ENCODE measurements around the gene SMARCC1.

The SMARCC1 gene

DNA sequence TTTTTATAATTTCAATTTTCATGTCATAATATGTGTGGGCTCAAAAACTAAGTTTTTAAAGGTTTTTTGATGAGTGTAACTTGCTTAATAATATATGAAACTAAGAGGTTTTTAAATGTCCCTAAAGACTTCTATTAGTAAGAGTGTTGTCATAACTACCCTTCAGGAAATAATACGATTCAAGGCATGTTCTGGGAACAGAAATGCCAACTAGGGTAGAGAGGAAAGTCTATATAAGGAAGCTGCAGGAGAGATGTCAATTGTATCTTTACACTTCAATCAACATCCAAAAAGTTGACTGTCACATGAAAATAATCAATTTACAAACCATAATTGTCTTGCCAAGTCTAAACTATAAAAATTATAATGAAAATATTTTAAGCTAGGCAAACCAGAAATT, 76.3 kb downstream of the SMARCC1 start:
- DNase-seq (ENCODE audit: low read depth, low spot score): no peak
- no CpG with 5 or more reads among the region's 1 CpG for WGBS (ENCODE audit: insufficient coverage, insufficient read length)
- H3K36me3 ChIP-seq (ENCODE audit: control insufficient read depth, insufficient read depth, low read length): peaks cover 22% of the 10 kb centered on the region; the same call in 1 of the 2 replicates
- H3K4me1 ChIP-seq (ENCODE audit: control insufficient read depth, insufficient read depth, low read length): no peaks in the 10 kb centered on the region; the same call in 1 of the 2 replicates
- no peaks in the 10 kb centered on the region for H3K9me3 ChIP-seq (ENCODE audit: control insufficient read depth, insufficient read depth, low read length)
- no peaks in the 10 kb centered on the region for H3K27me3 ChIP-seq (ENCODE audit: control insufficient read depth, insufficient read depth, low read length)
- H3K4me3 ChIP-seq (ENCODE audit: low read length): no peak overlapping the region
- no peak overlapping the region for H3K27ac ChIP-seq (ENCODE audit: low read length)

DNA sequence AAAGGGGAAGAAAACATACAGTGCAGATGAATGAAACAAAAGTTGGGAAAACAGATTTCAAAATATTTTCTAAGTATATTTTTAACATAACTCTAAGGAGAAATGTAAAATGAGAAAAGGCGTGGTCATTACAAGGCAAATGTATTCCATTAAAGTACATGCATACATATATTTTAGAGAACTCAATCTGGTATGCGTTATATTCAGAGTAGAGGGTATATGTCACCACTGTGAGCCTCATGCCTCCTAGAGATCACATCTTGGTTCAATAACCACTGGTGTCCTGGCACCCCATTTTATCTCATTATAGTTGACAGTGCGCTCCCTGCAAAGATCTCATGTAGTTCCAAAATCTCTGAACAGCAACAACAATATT, 77.5 kb downstream of the SMARCC1 start:
- no peaks in the 10 kb centered on the region; the same call in 1 of the 2 replicates for H3K4me1 ChIP-seq (ENCODE audit: control insufficient read depth, insufficient read depth, low read length)
- no peak overlapping the region for H3K4me3 ChIP-seq (ENCODE audit: low read length)
- no peaks in the 10 kb centered on the region for H3K27me3 ChIP-seq (ENCODE audit: control insufficient read depth, insufficient read depth, low read length)
- peaks cover 21% of the 10 kb centered on the region; the same call in 1 of the 2 replicates for H3K36me3 ChIP-seq (ENCODE audit: control insufficient read depth, insufficient read depth, low read length)
- no CpG with 5 or more reads among the region's 3 CpGs for WGBS (ENCODE audit: insufficient coverage, insufficient read length)
- no peak for DNase-seq (ENCODE audit: low read depth, low spot score)
- H3K27ac ChIP-seq (ENCODE audit: low read length): no peak overlapping the region
- no peaks in the 10 kb centered on the region for H3K9me3 ChIP-seq (ENCODE audit: control insufficient read depth, insufficient read depth, low read length)

DNA sequence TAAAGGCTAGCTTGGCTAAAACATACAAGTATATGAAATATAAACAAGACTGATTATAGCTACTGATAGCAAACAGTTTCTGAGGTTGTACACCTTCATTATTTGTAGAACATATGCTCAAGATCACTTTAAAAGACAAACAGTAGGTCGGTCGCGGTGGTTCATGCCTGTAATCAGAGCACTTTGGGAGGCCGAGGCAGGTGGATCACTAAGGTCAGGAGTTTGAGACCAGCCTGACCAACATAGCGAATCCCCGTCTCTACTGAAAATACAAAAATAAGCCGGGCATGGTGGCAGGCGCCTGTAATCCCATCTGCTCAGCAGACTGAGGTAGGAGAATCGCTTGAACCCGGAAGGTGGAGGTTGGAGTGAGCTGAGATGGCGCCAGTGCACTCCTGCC, 80.3 kb downstream of the SMARCC1 start:
- Histone ChIP-seq H3K27me3 (ENCODE audit: control insufficient read depth, insufficient read depth, low read length) (no peaks in the 10 kb centered on the region), H3K36me3 (ENCODE audit: control insufficient read depth, insufficient read depth, low read length) (peaks cover 17% of the 10 kb centered on the region; the same call in 1 of the 2 replicates), H3K4me1 (ENCODE audit: control insufficient read depth, insufficient read depth, low read length) (no peaks in the 10 kb centered on the region; the same call in 1 of the 2 replicates), H3K4me3 (ENCODE audit: low read length) (no peak overlapping the region), H3K27ac (ENCODE audit: low read length) (no peak overlapping the region), H3K9me3 (ENCODE audit: control insufficient read depth, insufficient read depth, low read length) (no peaks in the 10 kb centered on the region)
- no peak for DNase-seq (ENCODE audit: low read depth, low spot score)
- no CpG with 5 or more reads among the region's 11 CpGs for WGBS (ENCODE audit: insufficient coverage, insufficient read length)

DNA sequence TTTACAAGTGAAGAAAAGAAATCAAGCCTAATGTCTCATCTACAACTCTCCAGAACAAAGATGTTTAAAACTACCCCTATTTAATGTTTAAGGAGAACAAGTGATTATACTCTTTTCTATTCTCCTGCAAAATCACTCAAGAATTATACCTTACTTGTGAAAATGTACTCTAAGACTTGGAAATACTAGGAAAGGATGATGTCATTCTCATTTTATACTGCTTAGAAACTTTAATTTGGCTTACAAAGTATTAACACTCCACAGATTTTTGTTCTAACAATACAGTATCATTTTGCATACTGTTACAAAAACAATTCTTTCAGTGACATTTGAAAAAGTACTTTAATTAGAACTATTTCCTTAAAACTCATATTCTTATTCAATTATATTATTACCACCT, 89.5 kb downstream of the SMARCC1 start:
- no peaks in the 10 kb centered on the region for H3K9me3 ChIP-seq (ENCODE audit: control insufficient read depth, insufficient read depth, low read length)
- H3K27ac ChIP-seq (ENCODE audit: low read length): no peak overlapping the region
- H3K36me3 ChIP-seq (ENCODE audit: control insufficient read depth, insufficient read depth, low read length): peaks cover 18% of the 10 kb centered on the region
- H3K4me1 ChIP-seq (ENCODE audit: control insufficient read depth, insufficient read depth, low read length): no peaks in the 10 kb centered on the region
- DNase-seq (ENCODE audit: low read depth, low spot score): no peak
- H3K27me3 ChIP-seq (ENCODE audit: control insufficient read depth, insufficient read depth, low read length): no peaks in the 10 kb centered on the region
- H3K4me3 ChIP-seq (ENCODE audit: low read length): no peak overlapping the region

DNA sequence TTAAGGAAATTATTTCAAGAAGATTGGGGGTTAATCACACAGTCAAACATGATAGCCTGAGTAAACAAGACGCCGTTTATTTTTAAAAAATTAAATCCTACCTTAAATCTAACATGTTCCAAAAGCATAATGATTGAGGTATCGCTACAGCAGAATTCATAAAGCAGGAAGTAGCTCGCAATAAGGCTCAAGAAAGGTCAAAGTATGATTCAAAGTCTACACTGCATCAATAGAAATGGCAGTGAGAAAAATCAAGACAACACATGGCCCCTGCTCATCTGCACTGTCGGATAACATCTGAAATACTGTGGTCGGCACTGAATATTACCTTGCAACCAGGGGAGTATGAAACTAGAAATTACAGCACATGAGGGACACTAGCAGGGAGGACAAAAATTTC, 93.2 kb downstream of the SMARCC1 start:
- Histone ChIP-seq H3K27me3 (ENCODE audit: control insufficient read depth, insufficient read depth, low read length) (no peaks in the 10 kb centered on the region), H3K4me3 (ENCODE audit: low read length) (no peak overlapping the region), H3K9me3 (ENCODE audit: control insufficient read depth, insufficient read depth, low read length) (no peaks in the 10 kb centered on the region), H3K27ac (ENCODE audit: low read length) (no peak overlapping the region), H3K36me3 (ENCODE audit: control insufficient read depth, insufficient read depth, low read length) (peaks cover 14% of the 10 kb centered on the region), H3K4me1 (ENCODE audit: control insufficient read depth, insufficient read depth, low read length) (no peaks in the 10 kb centered on the region)
- WGBS (ENCODE audit: insufficient coverage, insufficient read length): no CpG with 5 or more reads among the region's 6 CpGs
- no peak for DNase-seq (ENCODE audit: low read depth, low spot score)

DNA sequence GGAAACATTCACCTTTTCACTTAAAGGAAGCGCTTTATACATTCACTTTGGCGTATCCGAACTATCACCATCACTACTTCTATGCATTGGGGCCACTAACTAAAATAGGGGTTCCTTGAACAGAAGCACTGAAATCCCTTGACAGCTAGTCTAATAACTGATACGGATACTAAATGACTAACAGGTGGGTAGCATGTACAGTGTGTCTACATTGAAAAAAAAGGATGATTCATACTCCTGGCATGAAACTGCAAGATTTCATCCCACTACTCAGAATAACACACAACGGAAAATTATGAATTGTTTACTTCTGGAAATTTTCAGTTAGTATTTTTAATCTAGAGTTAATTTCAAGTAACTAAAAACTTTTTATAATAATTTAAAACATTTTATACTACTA, 96.7 kb downstream of the SMARCC1 start:
- WGBS (ENCODE audit: insufficient coverage, insufficient read length): no CpG with 5 or more reads among the region's 5 CpGs
- Histone ChIP-seq H3K27ac (ENCODE audit: low read length) (no peak overlapping the region), H3K36me3 (ENCODE audit: control insufficient read depth, insufficient read depth, low read length) (peaks cover 15% of the 10 kb centered on the region), H3K27me3 (ENCODE audit: control insufficient read depth, insufficient read depth, low read length) (no peaks in the 10 kb centered on the region), H3K4me3 (ENCODE audit: low read length) (no peak overlapping the region), H3K4me1 (ENCODE audit: control insufficient read depth, insufficient read depth, low read length) (no peaks in the 10 kb centered on the region), H3K9me3 (ENCODE audit: control insufficient read depth, insufficient read depth, low read length) (no peaks in the 10 kb centered on the region)
- DNase-seq (ENCODE audit: low read depth, low spot score): no peak

DNA sequence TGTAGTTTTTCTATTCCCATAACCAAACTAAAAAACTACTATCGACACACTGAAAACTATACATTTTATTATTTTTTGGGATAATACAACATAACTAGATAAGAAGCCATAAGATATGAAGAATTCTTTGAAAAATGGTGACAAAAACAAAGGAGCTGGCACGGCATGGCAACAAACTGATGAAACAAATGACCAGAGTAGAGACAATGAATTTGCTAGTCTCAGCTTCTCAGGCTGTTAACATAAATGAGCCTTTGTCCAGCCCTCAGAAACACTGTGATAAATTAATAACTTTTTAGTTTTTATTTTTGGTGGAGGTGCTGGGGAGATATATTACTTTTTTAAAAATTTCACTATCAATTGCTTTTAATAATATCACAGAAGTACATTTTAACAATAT, 100.7 kb downstream of the SMARCC1 start:
- Histone ChIP-seq H3K27ac (ENCODE audit: low read length) (no peak overlapping the region), H3K9me3 (ENCODE audit: control insufficient read depth, insufficient read depth, low read length) (no peaks in the 10 kb centered on the region), H3K4me1 (ENCODE audit: control insufficient read depth, insufficient read depth, low read length) (no peaks in the 10 kb centered on the region), H3K4me3 (ENCODE audit: low read length) (no peak overlapping the region), H3K27me3 (ENCODE audit: control insufficient read depth, insufficient read depth, low read length) (no peaks in the 10 kb centered on the region), H3K36me3 (ENCODE audit: control insufficient read depth, insufficient read depth, low read length) (peaks cover 18% of the 10 kb centered on the region; the same call in 1 of the 2 replicates)
- 100% methylated on average over 1 of the region's 2 CpGs for WGBS (ENCODE audit: insufficient coverage, insufficient read length)
- no peak for DNase-seq (ENCODE audit: low read depth, low spot score)

DNA sequence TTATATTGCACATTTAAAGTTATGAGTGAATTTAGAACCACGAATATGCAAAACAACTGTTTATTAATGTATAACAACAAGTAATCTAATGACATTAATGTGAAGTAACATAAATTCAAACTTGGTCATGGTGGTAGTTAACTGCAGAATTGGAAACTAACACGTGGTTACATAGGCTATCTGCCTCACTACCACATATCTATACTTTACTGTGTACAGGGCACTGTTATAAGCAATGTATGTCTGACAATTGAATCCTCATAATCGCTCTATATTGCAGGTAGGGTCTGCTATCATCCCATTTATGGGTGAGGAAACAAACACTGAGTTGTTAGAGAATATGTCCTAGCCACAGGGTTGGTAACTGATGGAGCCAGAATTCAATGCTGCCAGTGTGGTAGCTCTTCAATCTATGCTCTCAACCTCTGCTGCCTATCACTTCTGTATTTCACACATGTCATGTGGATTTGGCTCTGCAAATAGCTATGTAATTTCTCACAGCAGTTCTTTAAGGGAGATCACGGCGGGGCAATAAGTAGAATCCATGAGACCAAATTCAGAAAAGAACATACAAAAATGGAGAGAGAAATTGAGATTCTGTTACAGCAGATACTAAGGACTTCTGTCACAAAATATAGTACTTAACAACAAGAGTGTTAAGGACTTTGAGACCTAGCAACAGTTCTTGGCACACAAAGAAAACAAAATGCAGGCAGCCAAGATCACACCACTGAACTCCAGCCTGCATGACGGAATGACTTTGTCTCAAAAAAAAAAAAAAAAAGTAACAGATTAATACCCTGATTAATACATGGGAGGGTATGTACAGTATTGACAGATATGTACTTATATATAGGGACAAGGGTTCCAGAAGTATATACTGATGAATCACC, 103.0 kb downstream of the SMARCC1 start:
- WGBS (ENCODE audit: insufficient coverage, insufficient read length): no CpG with 5 or more reads among the region's 6 CpGs
- H3K36me3 ChIP-seq (ENCODE audit: control insufficient read depth, insufficient read depth, low read length): peaks cover 11% of the 10 kb centered on the region; the same call in 1 of the 2 replicates
- DNase-seq (ENCODE audit: low read depth, low spot score): no peak
- no peak overlapping the region for H3K4me3 ChIP-seq (ENCODE audit: low read length)
- H3K4me1 ChIP-seq (ENCODE audit: control insufficient read depth, insufficient read depth, low read length): no peaks in the 10 kb centered on the region
- no peaks in the 10 kb centered on the region for H3K27me3 ChIP-seq (ENCODE audit: control insufficient read depth, insufficient read depth, low read length)
- H3K9me3 ChIP-seq (ENCODE audit: control insufficient read depth, insufficient read depth, low read length): no peaks in the 10 kb centered on the region
- H3K27ac ChIP-seq (ENCODE audit: low read length): no peak overlapping the region

DNA sequence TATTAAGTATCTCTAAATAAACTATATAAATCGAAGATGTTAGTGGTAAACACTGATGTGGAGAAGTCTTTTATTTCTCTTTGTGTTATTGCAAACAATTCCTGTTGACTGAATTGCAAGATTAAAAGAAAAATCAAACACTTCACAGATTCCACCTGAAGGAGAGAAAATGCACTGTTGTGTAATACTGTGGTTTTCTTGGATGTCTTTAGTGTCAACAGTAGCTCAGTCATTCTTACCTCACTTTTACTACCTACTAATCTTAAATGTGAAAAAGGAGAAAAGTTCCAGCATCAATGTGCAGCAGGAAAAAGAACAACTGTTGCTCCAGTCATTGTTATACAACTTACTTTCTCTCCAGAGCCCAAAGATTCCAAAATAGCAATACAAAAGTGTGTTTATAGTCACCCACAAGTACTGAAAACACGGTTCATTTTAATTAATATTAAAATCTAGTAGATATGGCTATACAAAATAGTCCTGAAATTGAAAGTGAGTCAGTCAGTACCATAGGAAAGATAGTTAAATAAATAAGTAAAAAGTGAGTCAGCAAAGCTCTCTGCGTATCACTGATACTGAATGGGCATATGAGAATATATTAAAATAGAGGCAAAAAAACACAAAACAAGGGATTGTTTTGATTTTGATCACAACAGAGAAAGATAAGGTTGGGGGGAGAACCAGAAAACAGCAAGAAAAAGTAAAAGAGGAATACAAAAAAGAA, 112.5 kb downstream of the SMARCC1 start:
- Histone ChIP-seq H3K4me3 (ENCODE audit: low read length) (no peak overlapping the region), H3K9me3 (ENCODE audit: control insufficient read depth, insufficient read depth, low read length) (no peaks in the 10 kb centered on the region), H3K27ac (ENCODE audit: low read length) (no peak overlapping the region), H3K4me1 (ENCODE audit: control insufficient read depth, insufficient read depth, low read length) (no peaks in the 10 kb centered on the region), H3K36me3 (ENCODE audit: control insufficient read depth, insufficient read depth, low read length) (no peaks in the 10 kb centered on the region; the same call in 1 of the 2 replicates), H3K27me3 (ENCODE audit: control insufficient read depth, insufficient read depth, low read length) (no peaks in the 10 kb centered on the region)
- no peak for DNase-seq (ENCODE audit: low read depth, low spot score)
- no CpG with 5 or more reads among the region's 3 CpGs for WGBS (ENCODE audit: insufficient coverage, insufficient read length)

DNA sequence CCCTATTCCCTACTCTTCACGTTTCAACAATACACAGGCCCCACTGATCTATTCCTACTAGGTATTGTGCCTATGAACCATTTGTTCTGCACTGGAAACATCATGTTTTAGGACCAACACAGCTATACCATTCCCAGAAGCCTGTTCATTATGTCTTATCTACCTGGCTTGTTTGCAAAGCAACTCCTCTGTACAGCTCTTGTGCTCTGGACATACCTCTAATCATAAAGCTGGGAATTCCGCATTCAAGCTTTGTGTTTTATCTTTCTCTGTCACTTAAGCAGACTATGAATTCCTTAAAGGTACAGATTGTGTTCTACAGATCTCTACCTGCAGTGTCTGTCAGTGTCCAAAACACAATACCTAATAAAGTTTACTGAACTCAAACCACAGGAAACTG, 115.6 kb downstream of the SMARCC1 start:
- Histone ChIP-seq H3K27me3 (ENCODE audit: control insufficient read depth, insufficient read depth, low read length) (no peaks in the 10 kb centered on the region), H3K27ac (ENCODE audit: low read length) (no peak overlapping the region), H3K4me3 (ENCODE audit: low read length) (no peak overlapping the region), H3K4me1 (ENCODE audit: control insufficient read depth, insufficient read depth, low read length) (no peaks in the 10 kb centered on the region), H3K9me3 (ENCODE audit: control insufficient read depth, insufficient read depth, low read length) (no peaks in the 10 kb centered on the region), H3K36me3 (ENCODE audit: control insufficient read depth, insufficient read depth, low read length) (peaks cover 6% of the 10 kb centered on the region; the same call in 1 of the 2 replicates)
- no peak for DNase-seq (ENCODE audit: low read depth, low spot score)
- WGBS (ENCODE audit: insufficient coverage, insufficient read length): no CpG with 5 or more reads among the region's 2 CpGs
